ENCODE data around the gene FICD.
A peak's percentile ranks its signal among the peaks of the same experiment; 100 is the strongest.

The FICD gene

DNA sequence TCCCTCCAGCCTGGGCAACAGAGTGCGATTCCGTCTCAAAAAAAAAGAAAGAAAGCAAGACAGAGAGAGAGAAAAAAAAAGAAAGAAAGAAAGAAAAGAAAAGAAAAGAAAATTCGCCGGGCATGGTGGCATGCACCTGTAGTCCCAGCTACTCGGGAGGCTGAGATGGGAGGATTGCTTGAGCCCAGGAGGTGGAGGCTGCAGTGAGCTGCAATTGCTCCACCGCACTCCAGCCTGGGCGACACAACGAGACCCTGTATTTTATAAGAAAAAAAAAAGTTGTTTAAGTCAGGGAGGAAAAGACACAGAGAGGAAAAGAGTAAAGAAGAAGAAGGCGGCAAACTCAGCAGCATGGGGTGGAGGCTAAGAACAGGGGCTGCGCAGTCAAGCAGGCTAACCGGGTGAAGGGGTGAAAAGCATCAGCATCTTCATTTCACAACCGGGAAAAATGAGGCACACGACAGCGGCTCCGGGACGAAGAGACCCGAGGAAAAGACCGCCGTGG lies 557 bp upstream of the FICD start:
- no peaks in the 10 kb centered on the region for H4K20me1 ChIP-seq (ENCODE audit: low read depth, low read length)
- H3K36me3 ChIP-seq (ENCODE audit: low read length), result no peaks in the 10 kb centered on the region
- peak overlapping the region; percentile 58 for H3K4me3 ChIP-seq (ENCODE audit: insufficient read depth, low read length, poor library complexity, severe bottlenecking)
- peaks cover 3% of the 10 kb centered on the region; the same call in 1 of the 2 replicates for H3K79me2 ChIP-seq (ENCODE audit: insufficient read depth, low read length)
- TF ChIP-seq, protein P1, sequence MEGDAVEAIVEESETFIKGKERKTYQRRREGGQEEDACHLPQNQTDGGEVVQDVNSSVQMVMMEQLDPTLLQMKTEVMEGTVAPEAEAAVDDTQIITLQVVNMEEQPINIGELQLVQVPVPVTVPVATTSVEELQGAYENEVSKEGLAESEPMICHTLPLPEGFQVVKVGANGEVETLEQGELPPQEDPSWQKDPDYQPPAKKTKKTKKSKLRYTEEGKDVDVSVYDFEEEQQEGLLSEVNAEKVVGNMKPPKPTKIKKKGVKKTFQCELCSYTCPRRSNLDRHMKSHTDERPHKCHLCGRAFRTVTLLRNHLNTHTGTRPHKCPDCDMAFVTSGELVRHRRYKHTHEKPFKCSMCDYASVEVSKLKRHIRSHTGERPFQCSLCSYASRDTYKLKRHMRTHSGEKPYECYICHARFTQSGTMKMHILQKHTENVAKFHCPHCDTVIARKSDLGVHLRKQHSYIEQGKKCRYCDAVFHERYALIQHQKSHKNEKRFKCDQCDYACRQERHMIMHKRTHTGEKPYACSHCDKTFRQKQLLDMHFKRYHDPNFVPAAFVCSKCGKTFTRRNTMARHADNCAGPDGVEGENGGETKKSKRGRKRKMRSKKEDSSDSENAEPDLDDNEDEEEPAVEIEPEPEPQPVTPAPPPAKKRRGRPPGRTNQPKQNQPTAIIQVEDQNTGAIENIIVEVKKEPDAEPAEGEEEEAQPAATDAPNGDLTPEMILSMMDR (IDR thresholded peaks at IDR 0.05; ENCODE audit: insufficient read depth, low read length, poor library complexity, severe bottlenecking), result no peak
- TF ChIP-seq EZH2phosphoT487 (conservative IDR thresholded peaks at IDR 0.05; ENCODE audit: low read length), result no peak
- peak overlapping the region; percentile 76 for H2AFZ ChIP-seq (ENCODE audit: low read depth, low read length, severe bottlenecking)
- H3K27me3 ChIP-seq (ENCODE audit: low read length), result no peaks in the 10 kb centered on the region
- H3K9me3 ChIP-seq (ENCODE audit: insufficient read depth, low read length), result no peaks in the 10 kb centered on the region
- H3K4me2 ChIP-seq (ENCODE audit: low read depth, low read length, poor library complexity, severe bottlenecking), result peak overlapping the region; percentile 74
- no peak overlapping the region for H3K27ac ChIP-seq (ENCODE audit: low read depth, low read length)
- H3K9me2 ChIP-seq (replicated peaks; ENCODE audit: insufficient read depth, low read length), result no peaks in the 10 kb centered on the region
- peak overlapping the region; percentile 73 for H3K9ac ChIP-seq (ENCODE audit: low read length)
- H3F3A ChIP-seq (ENCODE audit: insufficient read depth), result 0 out of 2 replicates have a peak, but pooled peaks cover 5% of the 10 kb centered on the region

DNA sequence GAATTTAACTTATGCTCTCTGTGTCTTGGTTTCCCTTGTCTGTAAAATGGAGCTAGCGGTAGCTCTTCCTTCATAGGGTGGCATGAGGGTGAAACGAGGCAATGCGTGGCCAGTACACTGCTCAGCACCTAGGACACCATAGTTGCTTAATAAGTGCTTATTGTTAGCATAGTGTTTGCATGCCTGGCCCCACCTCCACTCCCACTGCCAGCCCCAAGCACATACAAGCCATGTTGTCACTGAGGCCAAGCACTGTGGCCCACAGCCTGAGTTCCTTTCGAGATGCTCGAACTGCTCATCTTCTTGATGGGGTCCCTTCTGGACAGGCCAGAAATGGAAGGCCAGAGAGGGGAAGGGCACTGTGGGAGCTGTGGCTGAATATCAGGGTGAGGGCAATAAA lies 839 bp downstream of the FICD start:
- no peaks in the 10 kb centered on the region for H3K27me3 ChIP-seq (ENCODE audit: low read length)
- H2AFZ ChIP-seq (ENCODE audit: low read depth, low read length, severe bottlenecking), result no peak overlapping the region
- H4K20me1 ChIP-seq (ENCODE audit: low read depth, low read length), result no peaks in the 10 kb centered on the region
- peak overlapping the region; percentile 66 for H3K4me3 ChIP-seq (ENCODE audit: insufficient read depth, low read length, poor library complexity, severe bottlenecking)
- no peaks in the 10 kb centered on the region for H3K9me3 ChIP-seq (ENCODE audit: insufficient read depth, low read length)
- H3K9me2 ChIP-seq (replicated peaks; ENCODE audit: insufficient read depth, low read length), result no peaks in the 10 kb centered on the region
- peak overlapping the region; percentile 10 for H3K27ac ChIP-seq (ENCODE audit: low read depth, low read length)
- no peaks in the 10 kb centered on the region; the same call in 1 of the 2 replicates for H3K36me3 ChIP-seq (ENCODE audit: low read length)
- peaks cover 15% of the 10 kb centered on the region; the same call in 1 of the 2 replicates for H3F3A ChIP-seq (ENCODE audit: insufficient read depth)
- peaks cover 3% of the 10 kb centered on the region; the same call in 1 of the 2 replicates for H3K79me2 ChIP-seq (ENCODE audit: insufficient read depth, low read length)
- H3K4me2 ChIP-seq (ENCODE audit: low read depth, low read length, poor library complexity, severe bottlenecking), result peak overlapping the region; percentile 72
- TF ChIP-seq, protein P1 (IDR thresholded peaks at IDR 0.05; ENCODE audit: insufficient read depth, low read length, poor library complexity, severe bottlenecking), result no peak
- peak overlapping the region; percentile 73 for H3K9ac ChIP-seq (ENCODE audit: low read length)

DNA sequence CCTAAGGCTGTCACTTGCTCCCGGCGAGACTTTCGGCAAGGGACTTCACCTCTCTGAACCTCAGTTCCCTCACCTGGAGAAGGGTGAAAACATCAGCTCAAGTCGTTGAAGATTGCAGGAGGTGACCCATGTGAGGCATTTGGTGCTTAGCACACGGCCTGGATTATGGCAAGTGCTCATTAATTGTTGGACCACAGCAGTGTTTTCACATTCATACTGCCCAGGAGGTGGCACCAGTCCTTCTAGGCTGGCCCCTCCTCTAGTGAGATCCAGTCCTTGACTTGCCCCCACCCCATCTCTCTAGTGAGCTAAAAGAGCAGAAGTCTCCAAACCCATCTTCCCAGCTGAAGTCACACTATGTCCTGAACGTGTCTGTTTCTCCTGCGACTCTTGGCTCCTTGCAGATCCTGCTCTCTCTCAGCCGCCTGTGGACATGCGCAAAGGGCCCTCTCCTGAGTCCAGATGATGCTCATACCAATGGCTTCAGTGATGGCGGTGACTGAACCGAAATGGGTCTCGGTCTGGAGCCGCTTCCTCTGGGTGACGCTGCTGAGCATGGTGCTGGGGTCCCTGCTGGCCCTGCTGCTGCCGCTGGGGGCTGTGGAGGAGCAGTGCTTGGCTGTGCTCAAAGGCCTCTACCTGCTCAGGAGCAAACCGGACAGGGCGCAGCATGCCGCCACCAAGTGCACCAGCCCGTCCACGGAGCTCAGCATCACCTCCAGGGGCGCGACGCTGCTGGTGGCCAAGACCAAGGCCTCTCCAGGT lies 1.6 kb downstream of the FICD start:
- H4K20me1 ChIP-seq (ENCODE audit: low read depth, low read length), result no peaks in the 10 kb centered on the region
- H3K9me3 ChIP-seq (ENCODE audit: insufficient read depth, low read length), result no peaks in the 10 kb centered on the region
- H3K9ac ChIP-seq (ENCODE audit: low read length), result peak overlapping the region; percentile 73; the same call in 1 of the 2 replicates
- no peaks in the 10 kb centered on the region for H3K9me2 ChIP-seq (replicated peaks; ENCODE audit: insufficient read depth, low read length)
- peaks cover 15% of the 10 kb centered on the region for H3F3A ChIP-seq (ENCODE audit: insufficient read depth)
- no peaks in the 10 kb centered on the region for H3K27me3 ChIP-seq (ENCODE audit: low read length)
- TF ChIP-seq EZH2phosphoT487 (conservative IDR thresholded peaks at IDR 0.05; ENCODE audit: low read length), result no peak
- TF ChIP-seq, protein P1 (IDR thresholded peaks at IDR 0.05; ENCODE audit: insufficient read depth, low read length, poor library complexity, severe bottlenecking), result no peak
- H3K4me2 ChIP-seq (ENCODE audit: low read depth, low read length, poor library complexity, severe bottlenecking), result peak overlapping the region; percentile 72
- H3K27ac ChIP-seq (ENCODE audit: low read depth, low read length), result no peak overlapping the region
- no peak overlapping the region for H3K4me3 ChIP-seq (ENCODE audit: insufficient read depth, low read length, poor library complexity, severe bottlenecking)
- no peaks in the 10 kb centered on the region; the same call in 1 of the 2 replicates for H3K36me3 ChIP-seq (ENCODE audit: low read length)
- H3K79me2 ChIP-seq (ENCODE audit: insufficient read depth, low read length), result peaks cover 3% of the 10 kb centered on the region; the same call in 1 of the 2 replicates
- no peak overlapping the region for H2AFZ ChIP-seq (ENCODE audit: low read depth, low read length, severe bottlenecking)

All from SU-DHL-6 (cell line).